ENCODE results near the gene KIDINS220. TPM values are rescaled to one million over a fixed set of nuclear protein-coding genes. Genes with fewer than 3 reads are reported as not detected.
A peak's percentile ranks its signal among the peaks of the same experiment; 100 is the strongest.

KIDINS220 gene
- total and polyA plus RNA-seq, 4 donors = 8.1 to 50.9 (median 30.8) TPM

GRCh38 chr2:8821276-8822217, 15.9 kb downstream of the KIDINS220 start:
- TF ChIP-seq GABPA (IDR thresholded peaks at IDR 0.05 in 1 of 2, conservative IDR thresholded peaks at IDR 0.05 in 1 of 2) (peak in 1 of 2 donors; percentile 29), RXRA (IDR thresholded peaks at IDR 0.05) (peak; percentile 49 to 71), CTCF (IDR thresholded peaks at IDR 0.05; ENCODE audit: low read depth, low read length, missing input control) (no peak), FOXA2 (IDR thresholded peaks at IDR 0.05) (no peak), EGR1 (IDR thresholded peaks at IDR 0.05; ENCODE audit: low read depth in 2 of 2) (peak in 1 of 2 donors; percentile 40), RAD21 (IDR thresholded peaks at IDR 0.05) (peak; percentile 29 to 43), JUND (IDR thresholded peaks at IDR 0.05) (peak in 1 of 2 donors; percentile 49), YY1 (IDR thresholded peaks at IDR 0.05) (peak; percentile 67), HNF4G (IDR thresholded peaks at IDR 0.05) (no peak), ATF3 (IDR thresholded peaks at IDR 0.05) (peak; percentile 75), NR2F2 (IDR thresholded peaks at IDR 0.05) (no peak), SP1 (IDR thresholded peaks at IDR 0.05) (peak; percentile 60), ZBTB33 (IDR thresholded peaks at IDR 0.05) (peak; percentile 42), FOXA1 (IDR thresholded peaks at IDR 0.05) (no peak), TAF1 (conservative IDR thresholded peaks at IDR 0.05) (no peak), REST (IDR thresholded peaks at IDR 0.05) (peak; percentile 32), MAX (IDR thresholded peaks at IDR 0.05) (peak; percentile 56), HNF4A (conservative IDR thresholded peaks at IDR 0.05) (peak; percentile 67 to 78)
- Histone ChIP-seq H3K27me3 (ENCODE audit: control insufficient read depth in 4 of 4, insufficient read depth in 4 of 4, low read length in 3 of 4) (no peaks in the 10 kb centered on the region), H3K9me3 (ENCODE audit: control insufficient read depth in 4 of 4, low read length in 3 of 4) (no peaks in the 10 kb centered on the region), H3K4me1 (ENCODE audit: control insufficient read depth in 4 of 4, insufficient read depth in 4 of 4, low read length in 3 of 4) (peaks cover 3 to 25% (median 12%) of the 10 kb centered on the region in 4 donors), H3K4me3 (ENCODE audit: low read depth in 1 of 3, low read length in 3 of 3) (no peak overlapping the region), H3K36me3 (ENCODE audit: control insufficient read depth in 4 of 4, insufficient read depth in 3 of 4, low read depth in 1 of 4, low read length in 3 of 4) (peaks cover 0 to 20% (median 6%) of the 10 kb centered on the region in 4 donors), H3K9ac (ENCODE audit: low read depth in 1 of 2, low read length in 2 of 2) (no peak overlapping the region), H3K27ac (ENCODE audit: low read depth in 1 of 2, low read length in 2 of 2) (peak overlapping the region; percentile 6 to 54)
- DNase-seq (ENCODE audit: low spot score) = no peak
- WGBS = 42% methylated on average over 8 of the region's 8 CpGs
